CD4-positive, alpha-beta memory T cell (primary cell): ENCODE data around the gene BEAN1. TPM values are rescaled to one million over a fixed set of nuclear protein-coding genes. Genes with fewer than 3 reads are reported as not detected.

Source experiments
- CTCF ChIA-PET: fragments of 350-600 bp; sonication (Branson Sonifier 250); formaldehyde crosslinking; loops from one replicate; lab custom pipeline; 2021; ENCODE audit warnings: inconsistent platforms; ENCODE audit not compliant: partially characterized antibody; lab: Charles Lee
- POLR2A ChIA-PET: fragments of 350-600 bp; sonication (Branson Sonifier 250); formaldehyde crosslinking; loops from one replicate; lab custom pipeline; 2021; ENCODE audit not compliant: partially characterized antibody; lab: Charles Lee
- DNase-seq, 5 donors: peaks; one replicate each; pipeline versions ENCODE4 v3.0.0 to v3.0.0-alpha.2; 2020 to 2022; ENCODE audit warnings: mixed read lengths in 1 of 5
- H3K27ac ChIP-seq: one replicate; pipeline ENCODE4 v1.7.0; 2013; ENCODE audit warnings: low read depth, low read length
- H3K27me3 ChIP-seq: 2 replicates; pipeline ENCODE4 v1.7.0; 2013; ENCODE audit warnings: mild to moderate bottlenecking, low read length, moderate library complexity; ENCODE audit not compliant: insufficient read depth
- H3K36me3 ChIP-seq: 2 replicates; pipeline ENCODE4 v1.7.0; 2013; ENCODE audit warnings: mild to moderate bottlenecking, low read length, moderate library complexity; ENCODE audit not compliant: insufficient read depth
- H3K4me1 ChIP-seq: 2 replicates; pipeline ENCODE4 v1.7.0; 2013; ENCODE audit warnings: mild to moderate bottlenecking, low read length, moderate library complexity; ENCODE audit not compliant: insufficient read depth
- H3K4me3 ChIP-seq, 2 donors: one replicate each; pipeline ENCODE4 v1.7.0; 2013; ENCODE audit warnings: low read length in 2 of 2, mild to moderate bottlenecking in 1 of 2
- H3K9me3 ChIP-seq, 2 donors: one replicate each; pipeline ENCODE4 v1.7.0; 2013; ENCODE audit warnings: low read length in 2 of 2, control low read depth in 1 of 2; ENCODE audit not compliant: control insufficient read depth in 1 of 2
- H3K27ac Mint-ChIP-seq, 7 donors: one replicate each; pipeline ENCODE4 v1.8.0; 2020 to 2021; ENCODE audit warnings: mixed read lengths in 7 of 7, mild to moderate bottlenecking in 6 of 7, inconsistent platforms in 3 of 7, moderate library complexity in 3 of 7
- H3K27me3 Mint-ChIP-seq, 2 donors: one replicate each; pipeline ENCODE4 v1.8.0; 2020 to 2021; ENCODE audit warnings: mixed read lengths in 2 of 2
- H3K36me3 Mint-ChIP-seq, 2 donors: one replicate each; pipeline ENCODE4 v1.8.0; 2020 to 2021; ENCODE audit warnings: mixed read lengths in 2 of 2, inconsistent platforms in 1 of 2, mild to moderate bottlenecking in 1 of 2
- H3K4me1 Mint-ChIP-seq, 4 donors: one replicate each; pipeline ENCODE4 v1.8.0; 2020 to 2021; ENCODE audit warnings: mixed read lengths in 4 of 4, mild to moderate bottlenecking in 1 of 4
- H3K4me3 Mint-ChIP-seq, 8 donors: one replicate each; pipeline ENCODE4 v1.8.0; 2020 to 2021; ENCODE audit warnings: mixed read lengths in 8 of 8, mild to moderate bottlenecking in 7 of 8, moderate library complexity in 6 of 8, inconsistent platforms in 3 of 8
- H3K9me3 Mint-ChIP-seq, 8 donors: one replicate each; pipeline ENCODE4 v1.8.0; 2020 to 2021; ENCODE audit warnings: mixed read lengths in 8 of 8, mild to moderate bottlenecking in 5 of 8, inconsistent platforms in 3 of 8, moderate library complexity in 1 of 8
- intact Hi-C: fragments of 100-400 bp; cut with micrococcal nuclease; formaldehyde crosslinking; loops from one replicate; pipeline ENCODE4 v1.15.1; 2023
- polyA plus RNA-seq, 2 donors: library from polyadenylated mRNA; unstranded; fragments of 300-500 nt; fragmentation: Illumina TruSeq; gene quantifications; one replicate each; pipeline ENCODE4 v1.2.3, GENCODE V29; 2021
- total RNA-seq, 2 experiments: library from RNA; stranded (reverse); gene quantifications; one replicate each; pipeline ENCODE4 v1.2.3, GENCODE V29; 2021

The BEAN1 gene
- total and polyA plus RNA-seq, 4 experiments from 2014 or later, result 0.23 TPM; not detected in 3

GRCh38 chr16:66521951-66522771 lies 95.1 kb downstream of the BEAN1 start:
- Histone ChIP-seq H3K4me1 (peaks cover 82% of the 10 kb centered on the region), H3K27ac (peak overlapping the region; percentile 51), H3K4me3 (peak overlapping the region; percentile 32 to 57), H3K9me3 (no peaks in the 10 kb centered on the region), H3K36me3 (no peaks in the 10 kb centered on the region), H3K27me3 (no peaks in the 10 kb centered on the region)
- POLR2A ChIA-PET, result interaction anchor here (0.9 to 16.1 kb wide), 16 partner anchors 8 to 114 kb away, joined by 3 to 440 read pairs (median 6); partner anchors contain the start of genes CKLF, CMTM3 and TK2
- Mint-ChIP-seq H3K27me3 (no peaks in the 10 kb centered on the region), H3K9me3 (peaks cover 0 to 2% (median 0%) of the 10 kb centered on the region in 8 donors), H3K27ac (peak overlapping the region; percentile 89 to 98 (median 95)), H3K4me3 (peak overlapping the region; percentile 73 to 86 (median 79)), H3K36me3 (no peaks in the 10 kb centered on the region), H3K4me1 (peaks cover 64 to 100% (median 82%) of the 10 kb centered on the region in 4 donors)
- CTCF ChIA-PET, result interaction anchor here (0.9 to 7.2 kb wide), 15 partner anchors 10 to 128 kb away, joined by 3 to 72 read pairs (median 5); partner anchors contain the start of genes CKLF and TK2
- DNase-seq, result peak; percentile 71 to 96 (median 77)
- intact Hi-C loops, result loop anchor here (2.0 kb wide), 1 partner anchor 43 kb away; no protein-coding TSS in a partner anchor

GRCh38 chr16:66522816-66523590 lies 95.9 kb downstream of the BEAN1 start:
- POLR2A ChIA-PET, result interaction anchor here (0.9 to 16.1 kb wide), 16 partner anchors 7 to 115 kb away, joined by 3 to 440 read pairs (median 6); partner anchors contain the start of genes CKLF, CMTM2, CMTM3 and TK2
- Mint-ChIP-seq H3K27me3 (no peaks in the 10 kb centered on the region), H3K36me3 (no peaks in the 10 kb centered on the region), H3K27ac (peak overlapping the region; percentile 89 to 98 (median 95)), H3K9me3 (peaks cover 0 to 2% (median 0%) of the 10 kb centered on the region in 8 donors), H3K4me3 (peak overlapping the region; percentile 75 to 90 (median 80)), H3K4me1 (peaks cover 58 to 100% (median 78%) of the 10 kb centered on the region in 4 donors)
- H3K36me3 ChIP-seq, result no peaks in the 10 kb centered on the region
- H3K9me3 ChIP-seq, result no peaks in the 10 kb centered on the region
- DNase-seq, result no peak
- peak overlapping the region; percentile 51 for H3K27ac ChIP-seq
- peaks cover 74% of the 10 kb centered on the region for H3K4me1 ChIP-seq
- peak overlapping the region; percentile 14 to 32 for H3K4me3 ChIP-seq
- CTCF ChIA-PET, result interaction anchor here (1.0 to 7.2 kb wide), 13 partner anchors 11 to 128 kb away, joined by 3 to 72 read pairs (median 5); partner anchors contain the start of genes CKLF and TK2
- intact Hi-C loops, result loop anchor here (2.0 kb wide), 1 partner anchor 44 kb away; no protein-coding TSS in a partner anchor
- no peaks in the 10 kb centered on the region for H3K27me3 ChIP-seq

GRCh38 chr16:66523861-66524354 lies 96.8 kb downstream of the BEAN1 start:
- ChIA-PET CTCF (interaction anchor here (1.0 to 7.2 kb wide), 7 partner anchors 12 to 118 kb away, joined by 3 to 72 read pairs (median 15); partner anchors contain the start of genes CKLF and TK2), POLR2A (interaction anchor here (0.9 to 16.1 kb wide), 12 partner anchors 9 to 116 kb away, joined by 3 to 440 read pairs (median 8); partner anchors contain the start of genes CKLF, CMTM2, CMTM3 and TK2)
- intact Hi-C loops, result loop anchor here (1.0 to 2.0 kb wide), 5 partner anchors 8 to 81 kb away; partner anchors contain the start of genes CKLF and CMTM3
- H3K4me1 ChIP-seq, result peaks cover 71% of the 10 kb centered on the region
- H3K4me3 ChIP-seq, result peak overlapping the region; percentile 19 to 32
- H3K27ac ChIP-seq, result peak overlapping the region; percentile 51
- H3K27me3 Mint-ChIP-seq, result no peaks in the 10 kb centered on the region
- peaks cover 2 to 6% of the 10 kb centered on the region in 2 donors for H3K36me3 Mint-ChIP-seq
- H3K27me3 ChIP-seq, result no peaks in the 10 kb centered on the region
- peaks cover 57 to 97% (median 76%) of the 10 kb centered on the region in 4 donors for H3K4me1 Mint-ChIP-seq
- DNase-seq, result peak; percentile 58 to 74 (median 66)
- peaks cover 0 to 2% (median 0%) of the 10 kb centered on the region in 8 donors for H3K9me3 Mint-ChIP-seq
- H3K4me3 Mint-ChIP-seq, result peak overlapping the region; percentile 75 to 90 (median 80)
- peak overlapping the region; percentile 89 to 98 (median 95) for H3K27ac Mint-ChIP-seq
- H3K9me3 ChIP-seq, result no peaks in the 10 kb centered on the region
- no peaks in the 10 kb centered on the region for H3K36me3 ChIP-seq

- Histone ChIP-seq H3K4me3 (no peak overlapping the region), H3K27me3 (no peaks in the 10 kb centered on the region), H3K4me1 (peaks cover 66% of the 10 kb centered on the region), H3K27ac (peak overlapping the region; percentile 51), H3K36me3 (no peaks in the 10 kb centered on the region), H3K9me3 (no peaks in the 10 kb centered on the region)
- Mint-ChIP-seq H3K4me3 (peak overlapping the region; percentile 26 to 85 (median 78)), H3K9me3 (peaks cover 0 to 2% (median 0%) of the 10 kb centered on the region in 8 donors), H3K27ac (peak overlapping the region; percentile 89 to 98 (median 92)), H3K36me3 (peaks cover 6 to 7% of the 10 kb centered on the region in 2 donors), H3K4me1 (peaks cover 56 to 92% (median 74%) of the 10 kb centered on the region in 4 donors), H3K27me3 (no peaks in the 10 kb centered on the region)
- intact Hi-C loops, result loop anchor here (1.0 to 2.0 kb wide), 4 partner anchors 8 to 80 kb away; partner anchors contain the start of genes CKLF and CMTM3
- ChIA-PET CTCF (interaction anchor here (0.8 to 7.2 kb wide), 7 partner anchors 9 to 119 kb away, joined by 3 to 72 read pairs (median 4); partner anchors contain the start of genes CKLF and TK2), POLR2A (interaction anchor here (0.9 to 16.1 kb wide), 11 partner anchors 11 to 126 kb away, joined by 3 to 440 read pairs (median 9); partner anchors contain the start of genes CKLF, CMTM2, CMTM3 and TK2)
- peak in 3 of 5 donors; percentile 19 to 24 (median 22) for DNase-seq
Measured at GRCh38 chr16:66524601-66525164, 97.6 kb downstream of the BEAN1 start.

- Histone ChIP-seq H3K4me3 (no peak overlapping the region), H3K27me3 (no peaks in the 10 kb centered on the region), H3K4me1 (peaks cover 57% of the 10 kb centered on the region), H3K36me3 (no peaks in the 10 kb centered on the region), H3K27ac (no peak overlapping the region), H3K9me3 (no peaks in the 10 kb centered on the region)
- H3K4me3 Mint-ChIP-seq, result peak overlapping the region in 6 of 8 donors; percentile 29 to 83 (median 74)
- peaks cover 7 to 8% of the 10 kb centered on the region in 2 donors for H3K36me3 Mint-ChIP-seq
- peaks cover 50 to 83% (median 67%) of the 10 kb centered on the region in 4 donors for H3K4me1 Mint-ChIP-seq
- ChIA-PET CTCF (interaction anchor here (0.8 to 7.2 kb wide), 4 partner anchors 10 to 84 kb away, joined by 3 to 72 read pairs (median 3); partner anchors contain the start of genes CKLF and TK2), POLR2A (interaction anchor here (1.5 to 16.1 kb wide), 6 partner anchors 8 to 125 kb away, joined by 3 to 440 read pairs (median 23); partner anchors contain the start of genes CKLF, CMTM3 and TK2)
- no peak for DNase-seq
- peaks cover 0 to 2% (median 0%) of the 10 kb centered on the region in 8 donors for H3K9me3 Mint-ChIP-seq
- intact Hi-C loops, result loop anchor here (2.0 kb wide), 2 partner anchors 13 to 79 kb away; partner anchors contain the start of gene CMTM3
- no peaks in the 10 kb centered on the region for H3K27me3 Mint-ChIP-seq
- H3K27ac Mint-ChIP-seq, result peak overlapping the region; percentile 89 to 98 (median 91)
Measured at GRCh38 chr16:66525396-66526180, 98.5 kb downstream of the BEAN1 start.
